ENCODE results near the gene SOBP. TPM values are rescaled to one million over a fixed set of nuclear protein-coding genes. Genes with fewer than 3 reads are reported as not detected.
"Not testable (repeated sequence)": the region's sequence is repeated elsewhere in the genome, so short reads cannot be mapped to it uniquely, and the experiment has no call there.

SOBP gene
- total and polyA plus RNA-seq, 4 donors, result 24.0 to 44.6 (median 37.0) TPM

GRCh38 chr6:107517274-107517673 is 27.4 kb downstream of the SOBP start:
- WGBS (ENCODE audit: insufficient coverage), result no CpG with 5 or more reads among the region's 1 CpG
- Histone ChIP-seq H3K36me3 (ENCODE audit: control insufficient read depth, insufficient read depth, low read length) (no peaks in the 10 kb centered on the region), H3K4me1 (ENCODE audit: control insufficient read depth, insufficient read depth, low read length) (no peaks in the 10 kb centered on the region), H3K27ac (ENCODE audit: low read depth, low read length) (no peak overlapping the region), H3K4me3 (ENCODE audit: low read depth, low read length) (no peak overlapping the region), H3K27me3 (ENCODE audit: control insufficient read depth, insufficient read depth, low read length) (no peaks in the 10 kb centered on the region), H3K9me3 (ENCODE audit: control insufficient read depth, insufficient read depth, low read length) (peaks cover 2% of the 10 kb centered on the region)
- no peak for DNase-seq (ENCODE audit: low read depth in 4 of 6, low spot score in 6 of 6)

GRCh38 chr6:107519224-107519623 is 29.3 kb downstream of the SOBP start:
- H3K27ac ChIP-seq (ENCODE audit: low read depth, low read length); DNase-seq (ENCODE audit: low read depth in 4 of 6, low spot score in 6 of 6); H3K4me1 ChIP-seq (ENCODE audit: control insufficient read depth, insufficient read depth, low read length); H3K9me3 ChIP-seq (ENCODE audit: control insufficient read depth, insufficient read depth, low read length); H3K4me3 ChIP-seq (ENCODE audit: low read depth, low read length); H3K27me3 ChIP-seq (ENCODE audit: control insufficient read depth, insufficient read depth, low read length): not testable (repeated sequence)
- H3K36me3 ChIP-seq (ENCODE audit: control insufficient read depth, insufficient read depth, low read length), result peaks cover 11% of the 10 kb centered on the region
- 96% methylated on average over 5 of the region's 5 CpGs for WGBS (ENCODE audit: insufficient coverage)

GRCh38 chr6:107520706-107521105 is 30.8 kb downstream of the SOBP start:
- H3K9me3 ChIP-seq (ENCODE audit: control insufficient read depth, insufficient read depth, low read length); H3K4me3 ChIP-seq (ENCODE audit: low read depth, low read length); DNase-seq (ENCODE audit: low read depth in 4 of 6, low spot score in 6 of 6); H3K27ac ChIP-seq (ENCODE audit: low read depth, low read length); H3K27me3 ChIP-seq (ENCODE audit: control insufficient read depth, insufficient read depth, low read length); H3K4me1 ChIP-seq (ENCODE audit: control insufficient read depth, insufficient read depth, low read length): not testable (repeated sequence)
- H3K36me3 ChIP-seq (ENCODE audit: control insufficient read depth, insufficient read depth, low read length), result peaks cover 11% of the 10 kb centered on the region
- 0% methylated on average over 1 of the region's 2 CpGs for whole genome bisulfite sequencing (ENCODE audit: insufficient coverage)

GRCh38 chr6:107523054-107523791 is 33.3 kb downstream of the SOBP start:
- H3K27ac ChIP-seq (ENCODE audit: low read depth, low read length), result no peak overlapping the region
- DNase-seq (ENCODE audit: low read depth in 4 of 6, low spot score in 6 of 6), result no peak
- H3K4me1 ChIP-seq (ENCODE audit: control insufficient read depth, insufficient read depth, low read length), result no peaks in the 10 kb centered on the region
- WGBS (ENCODE audit: insufficient coverage), result 88% methylated on average over 5 of the region's 5 CpGs
- no peaks in the 10 kb centered on the region for H3K27me3 ChIP-seq (ENCODE audit: control insufficient read depth, insufficient read depth, low read length)
- no peaks in the 10 kb centered on the region for H3K9me3 ChIP-seq (ENCODE audit: control insufficient read depth, insufficient read depth, low read length)
- H3K4me3 ChIP-seq (ENCODE audit: low read depth, low read length), result no peak overlapping the region
- peaks cover 13% of the 10 kb centered on the region for H3K36me3 ChIP-seq (ENCODE audit: control insufficient read depth, insufficient read depth, low read length)

- H3K27me3 ChIP-seq (ENCODE audit: control insufficient read depth, insufficient read depth, low read length), result no peaks in the 10 kb centered on the region
- no peak overlapping the region for H3K4me3 ChIP-seq (ENCODE audit: low read depth, low read length)
- H3K36me3 ChIP-seq (ENCODE audit: control insufficient read depth, insufficient read depth, low read length), result peaks cover 13% of the 10 kb centered on the region
- WGBS (ENCODE audit: insufficient coverage), result no CpG with 5 or more reads among the region's 2 CpGs
- no peak overlapping the region for H3K27ac ChIP-seq (ENCODE audit: low read depth, low read length)
- H3K9me3 ChIP-seq (ENCODE audit: control insufficient read depth, insufficient read depth, low read length), result no peaks in the 10 kb centered on the region
- no peaks in the 10 kb centered on the region for H3K4me1 ChIP-seq (ENCODE audit: control insufficient read depth, insufficient read depth, low read length)
- DNase-seq (ENCODE audit: low read depth in 4 of 6, low spot score in 6 of 6), result no peak
Observed at GRCh38 chr6:107523794-107524193, 33.9 kb downstream of the SOBP start.

- no CpG with 5 or more reads among the region's 3 CpGs for WGBS (ENCODE audit: insufficient coverage)
- Histone ChIP-seq H3K36me3 (ENCODE audit: control insufficient read depth, insufficient read depth, low read length) (peaks cover 13% of the 10 kb centered on the region), H3K27me3 (ENCODE audit: control insufficient read depth, insufficient read depth, low read length) (no peaks in the 10 kb centered on the region), H3K27ac (ENCODE audit: low read depth, low read length) (no peak overlapping the region), H3K9me3 (ENCODE audit: control insufficient read depth, insufficient read depth, low read length) (no peaks in the 10 kb centered on the region), H3K4me1 (ENCODE audit: control insufficient read depth, insufficient read depth, low read length) (no peaks in the 10 kb centered on the region), H3K4me3 (ENCODE audit: low read depth, low read length) (no peak overlapping the region)
- DNase-seq (ENCODE audit: low read depth in 4 of 6, low spot score in 6 of 6), result no peak
Observed at GRCh38 chr6:107524626-107525025, 34.7 kb downstream of the SOBP start.

- DNase-seq (ENCODE audit: low read depth in 4 of 6, low spot score in 6 of 6), result peak in 1 of 6 donors; percentile 45
- Histone ChIP-seq H3K27me3 (ENCODE audit: control insufficient read depth, insufficient read depth, low read length) (no peaks in the 10 kb centered on the region), H3K27ac (ENCODE audit: low read depth, low read length) (no peak overlapping the region), H3K4me1 (ENCODE audit: control insufficient read depth, insufficient read depth, low read length) (peaks cover 3% of the 10 kb centered on the region), H3K36me3 (ENCODE audit: control insufficient read depth, insufficient read depth, low read length) (peaks cover 3% of the 10 kb centered on the region), H3K9me3 (ENCODE audit: control insufficient read depth, insufficient read depth, low read length) (no peaks in the 10 kb centered on the region), H3K4me3 (ENCODE audit: low read depth, low read length) (no peak overlapping the region)
- no CpG with 5 or more reads among the region's 2 CpGs for WGBS (ENCODE audit: insufficient coverage)
Observed at GRCh38 chr6:107531868-107532267, 42.0 kb downstream of the SOBP start.

- Histone ChIP-seq H3K4me3 (ENCODE audit: low read depth, low read length) (no peak overlapping the region), H3K9me3 (ENCODE audit: control insufficient read depth, insufficient read depth, low read length) (no peaks in the 10 kb centered on the region), H3K36me3 (ENCODE audit: control insufficient read depth, insufficient read depth, low read length) (peaks cover 3% of the 10 kb centered on the region), H3K27ac (ENCODE audit: low read depth, low read length) (no peak overlapping the region), H3K4me1 (ENCODE audit: control insufficient read depth, insufficient read depth, low read length) (peaks cover 7% of the 10 kb centered on the region), H3K27me3 (ENCODE audit: control insufficient read depth, insufficient read depth, low read length) (no peaks in the 10 kb centered on the region)
- WGBS (ENCODE audit: insufficient coverage), result no CpG with 5 or more reads among the region's 6 CpGs
- DNase-seq (ENCODE audit: low read depth in 4 of 6, low spot score in 6 of 6), result peak in 2 of 6 donors; percentile 28 to 66
Observed at GRCh38 chr6:107532706-107533105, 42.8 kb downstream of the SOBP start.

GRCh38 chr6:107533415-107534059 is 43.6 kb downstream of the SOBP start:
- Histone ChIP-seq H3K27ac (ENCODE audit: low read depth, low read length) (peak overlapping the region; percentile 17), H3K9me3 (ENCODE audit: control insufficient read depth, insufficient read depth, low read length) (no peaks in the 10 kb centered on the region), H3K36me3 (ENCODE audit: control insufficient read depth, insufficient read depth, low read length) (peaks cover 3% of the 10 kb centered on the region), H3K4me3 (ENCODE audit: low read depth, low read length) (no peak overlapping the region), H3K27me3 (ENCODE audit: control insufficient read depth, insufficient read depth, low read length) (no peaks in the 10 kb centered on the region), H3K4me1 (ENCODE audit: control insufficient read depth, insufficient read depth, low read length) (peaks cover 7% of the 10 kb centered on the region)
- WGBS (ENCODE audit: insufficient coverage), result 80% methylated on average over 7 of the region's 11 CpGs
- peak in 1 of 6 donors; percentile 47 for DNase-seq (ENCODE audit: low read depth in 4 of 6, low spot score in 6 of 6)

All from spinal cord (tissue), 10 donors.